ENCODE results near the gene CERT1.

GRCh38 chr5:75351139-75351926 lies 160.1 kb downstream of the CERT1 start:
- TF ChIP-seq CTCF (IDR thresholded peaks at IDR 0.05), result no peak
- no peak for TF ChIP-seq POLR2AphosphoS5 (IDR thresholded peaks at IDR 0.05)
